T-helper 2 cell treated with Interferon-gamma antibody and Interleukin-4, amounts not matched to agents 5 μg/mL and 100 μg/mL, for 36 hours (primary cell): ENCODE results near the gene DDRGK1.

ENCODE experiments used
- DNase-seq: peaks from one replicate; pipeline ENCODE4 v3.0.0; 2021; ENCODE audit warnings: low spot score
- H3K27ac Mint-ChIP-seq: one replicate; pipeline ENCODE4 v1.8.0; 2021; ENCODE audit warnings: mild to moderate bottlenecking, mixed read lengths
- H3K27me3 Mint-ChIP-seq: one replicate; pipeline ENCODE4 v1.8.0; 2021; ENCODE audit warnings: low read depth, mixed read lengths
- H3K36me3 Mint-ChIP-seq: one replicate; pipeline ENCODE4 v1.8.0; 2021; ENCODE audit warnings: low read depth, mixed read lengths
- H3K4me1 Mint-ChIP-seq: one replicate; pipeline ENCODE4 v1.8.0; 2021; ENCODE audit warnings: low read depth, mixed read lengths
- H3K4me3 Mint-ChIP-seq: one replicate; pipeline ENCODE4 v1.8.0; 2022; ENCODE audit warnings: mild to moderate bottlenecking, moderate library complexity, mixed read lengths
- H3K9me3 Mint-ChIP-seq: one replicate; pipeline ENCODE4 v1.8.0; 2021; ENCODE audit warnings: mixed read lengths

Gene DDRGK1

DNA sequence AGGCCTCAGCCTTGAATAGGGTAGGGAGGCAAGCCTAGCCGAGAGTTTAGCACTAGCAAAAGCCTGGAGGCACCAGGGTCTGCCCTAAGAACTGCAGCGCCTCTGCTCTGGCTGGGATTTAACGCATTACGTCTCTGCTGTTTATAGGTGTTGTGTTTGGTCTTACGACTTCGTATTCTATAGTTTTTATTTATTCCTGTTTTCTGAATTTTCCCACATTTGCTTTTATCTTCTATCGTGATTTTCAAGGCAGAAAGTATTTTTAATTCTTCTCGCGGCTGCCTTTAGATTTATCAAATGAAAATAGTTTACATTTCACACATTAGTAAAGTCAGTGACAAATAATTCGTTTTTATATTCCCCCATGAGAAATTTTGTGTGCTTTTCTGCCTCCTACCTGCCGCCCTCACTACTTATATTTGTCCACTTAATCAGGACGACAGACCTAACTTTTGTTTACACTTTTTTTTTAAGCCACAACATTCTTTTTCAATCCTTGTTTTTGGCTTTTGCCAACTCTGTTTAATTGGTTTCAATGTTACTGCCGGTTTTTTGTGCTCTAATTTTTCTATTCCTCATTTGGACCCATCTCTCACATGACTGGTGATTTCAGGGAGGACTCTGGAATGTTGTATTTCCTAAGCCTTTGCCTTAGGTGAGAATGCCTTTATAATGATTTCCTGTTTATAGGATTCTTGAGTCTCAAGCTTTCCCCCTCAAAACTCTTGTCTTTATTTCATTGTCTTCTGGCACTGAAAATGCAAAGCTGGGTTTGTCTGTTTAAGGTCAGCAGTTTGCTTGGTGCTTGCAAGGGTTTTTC, 29.8 kb downstream of the DDRGK1 start:
- H3K9me3 Mint-ChIP-seq: no peaks in the 10 kb centered on the region
- DNase-seq: no peak
- H3K27me3 Mint-ChIP-seq: peaks cover 46% of the 10 kb centered on the region
- no peak overlapping the region for H3K27ac Mint-ChIP-seq
- H3K4me3 Mint-ChIP-seq: peak overlapping the region; percentile 84
- peaks cover 13% of the 10 kb centered on the region for H3K4me1 Mint-ChIP-seq
- H3K36me3 Mint-ChIP-seq: no peaks in the 10 kb centered on the region

DNA sequence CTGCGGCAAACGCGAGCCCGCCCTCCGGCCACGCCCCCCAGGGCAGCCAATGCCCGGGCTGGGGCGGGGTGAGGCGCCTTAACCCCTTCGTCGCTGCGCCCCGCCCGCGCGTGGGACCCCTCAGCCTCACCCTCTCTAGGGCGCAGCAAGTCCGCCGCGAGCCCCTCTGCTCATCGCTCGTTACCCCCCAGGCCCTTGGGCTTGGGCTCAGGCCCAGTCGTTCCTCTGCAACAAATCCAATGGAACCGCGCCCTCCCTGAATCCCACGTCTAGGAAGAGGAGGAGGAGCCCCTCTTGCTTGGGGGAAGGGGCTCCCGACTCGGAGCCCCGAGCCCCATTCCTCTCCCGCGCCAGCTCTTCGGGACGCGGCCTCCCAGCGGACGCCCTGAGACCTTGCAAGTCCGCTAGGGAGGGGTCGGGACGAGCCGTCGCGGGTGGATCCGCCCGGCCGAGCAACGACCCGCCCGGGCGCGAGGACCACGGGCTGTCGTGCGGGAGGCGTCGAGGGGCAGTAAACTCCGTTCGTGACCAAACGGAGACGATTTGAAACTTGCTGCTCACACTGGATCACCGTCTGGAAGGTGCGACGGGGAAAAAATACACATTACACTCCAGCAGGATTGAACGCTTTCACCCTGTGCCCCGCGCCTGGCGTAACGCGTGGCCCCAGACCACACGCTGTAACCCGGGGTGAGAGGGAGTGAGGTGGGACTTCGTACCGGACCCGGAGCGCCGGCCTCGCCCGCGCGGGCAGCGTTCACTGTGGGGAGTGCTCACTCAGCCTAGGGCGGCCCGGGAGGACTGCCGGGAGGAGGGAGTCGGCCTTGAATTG, 30.7 kb downstream of the DDRGK1 start:
- no peaks in the 10 kb centered on the region for H3K9me3 Mint-ChIP-seq
- H3K4me3 Mint-ChIP-seq: peak overlapping the region; percentile 84
- peaks cover 53% of the 10 kb centered on the region for H3K27me3 Mint-ChIP-seq
- peaks cover 13% of the 10 kb centered on the region for H3K4me1 Mint-ChIP-seq
- peak; percentile 85 for DNase-seq
- H3K36me3 Mint-ChIP-seq: no peaks in the 10 kb centered on the region
- peak overlapping the region; percentile 50 for H3K27ac Mint-ChIP-seq

DNA sequence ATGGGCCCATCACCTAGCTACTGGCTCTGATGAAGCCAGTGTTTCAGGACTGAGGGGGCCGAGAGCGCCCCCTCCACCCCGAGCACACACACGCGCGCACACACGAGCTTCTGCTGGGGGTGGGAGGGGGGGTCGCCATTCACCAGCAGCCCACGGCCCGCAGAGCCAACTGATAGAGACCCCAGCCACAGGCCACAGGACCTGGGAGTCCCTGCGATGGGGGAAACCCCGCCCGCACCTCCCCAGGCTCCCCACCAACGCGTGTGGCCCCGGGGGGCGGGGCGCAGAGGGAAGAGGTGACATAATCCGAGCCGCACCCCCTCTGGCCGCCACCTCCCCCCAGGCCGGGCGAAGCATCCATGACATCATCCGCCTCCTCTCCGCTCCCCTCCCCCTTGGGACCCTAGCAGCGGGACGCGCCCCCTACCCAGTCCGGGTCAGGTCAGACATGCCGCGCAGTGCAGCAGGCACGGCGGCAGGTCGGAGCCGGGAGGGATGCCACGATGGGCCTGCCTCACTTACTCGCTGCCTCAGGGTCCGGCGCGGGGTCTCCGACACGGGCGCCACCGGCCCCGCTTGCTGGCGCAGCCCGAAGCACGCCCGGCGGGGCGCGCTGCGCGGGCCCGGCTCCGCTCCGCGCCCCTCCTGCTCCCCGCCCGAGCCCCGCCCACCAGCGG, 31.4 kb downstream of the DDRGK1 start, which contains the start of gene LZTS3:
Gene LZTS3 (minus strand): TSS at position 617 of the 677 bp plus-strand sequence. CDS start 6,386 bp downstream, outside the sequence.
- H3K27me3 Mint-ChIP-seq: peaks cover 58% of the 10 kb centered on the region
- H3K9me3 Mint-ChIP-seq: no peaks in the 10 kb centered on the region
- peaks cover 12% of the 10 kb centered on the region for H3K4me1 Mint-ChIP-seq
- peak within 1 kb of the TSS; percentile 50 for H3K27ac Mint-ChIP-seq
- peak within 1 kb of the TSS; percentile 84 for H3K4me3 Mint-ChIP-seq
- H3K36me3 Mint-ChIP-seq: no peaks in the 10 kb centered on the region
- peak; percentile 72 for DNase-seq

- peaks cover 10% of the 10 kb centered on the region for H3K4me1 Mint-ChIP-seq
- H3K4me3 Mint-ChIP-seq: peak overlapping the region; percentile 83
- no peaks in the 10 kb centered on the region for H3K9me3 Mint-ChIP-seq
- no peak for DNase-seq
- H3K36me3 Mint-ChIP-seq: no peaks in the 10 kb centered on the region
- peaks cover 61% of the 10 kb centered on the region for H3K27me3 Mint-ChIP-seq
- peak overlapping the region; percentile 42 for H3K27ac Mint-ChIP-seq
Measured at GRCh38 chr20:3172126-3172932, 32.2 kb downstream of the DDRGK1 start.

DNA sequence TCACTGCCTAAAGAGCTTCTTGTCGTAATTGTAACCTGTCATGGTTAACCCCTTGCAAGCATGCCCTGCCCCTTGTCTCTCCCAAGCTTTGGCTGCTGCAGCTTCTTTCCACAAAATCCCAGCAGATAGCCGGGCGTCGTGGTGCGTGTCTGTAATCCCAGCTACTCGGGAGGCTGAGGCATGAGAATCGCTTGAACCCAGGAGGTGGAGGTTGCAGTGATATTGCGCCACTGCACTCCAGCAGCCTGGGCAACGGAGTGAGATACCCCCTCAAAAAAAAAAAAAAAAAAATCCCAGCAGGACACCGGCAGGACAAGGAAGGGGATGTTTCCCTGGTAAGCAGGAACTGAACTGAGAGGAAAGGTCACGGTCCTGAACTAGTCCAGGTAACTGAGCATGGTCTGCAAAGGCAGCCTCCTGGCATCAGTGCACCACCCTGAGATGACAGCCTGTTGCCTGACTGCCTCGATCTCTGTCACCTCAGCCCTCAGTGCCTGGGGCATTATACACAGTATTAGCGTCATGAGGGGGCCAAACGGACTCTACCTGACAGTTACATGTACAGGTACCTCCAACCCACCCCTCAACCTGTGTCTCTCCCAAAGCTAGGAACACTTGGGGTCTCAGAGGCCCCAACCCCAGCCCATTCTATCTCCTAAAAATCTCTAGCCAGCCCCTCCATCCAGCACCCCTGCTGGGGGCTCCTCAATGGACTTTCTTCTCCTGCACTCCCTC, 32.9 kb downstream of the DDRGK1 start:
- H3K4me3 Mint-ChIP-seq: peak overlapping the region; percentile 83
- no peaks in the 10 kb centered on the region for H3K9me3 Mint-ChIP-seq
- H3K27ac Mint-ChIP-seq: no peak overlapping the region
- H3K36me3 Mint-ChIP-seq: no peaks in the 10 kb centered on the region
- peaks cover 64% of the 10 kb centered on the region for H3K27me3 Mint-ChIP-seq
- H3K4me1 Mint-ChIP-seq: peaks cover 10% of the 10 kb centered on the region
- DNase-seq: no peak

DNA sequence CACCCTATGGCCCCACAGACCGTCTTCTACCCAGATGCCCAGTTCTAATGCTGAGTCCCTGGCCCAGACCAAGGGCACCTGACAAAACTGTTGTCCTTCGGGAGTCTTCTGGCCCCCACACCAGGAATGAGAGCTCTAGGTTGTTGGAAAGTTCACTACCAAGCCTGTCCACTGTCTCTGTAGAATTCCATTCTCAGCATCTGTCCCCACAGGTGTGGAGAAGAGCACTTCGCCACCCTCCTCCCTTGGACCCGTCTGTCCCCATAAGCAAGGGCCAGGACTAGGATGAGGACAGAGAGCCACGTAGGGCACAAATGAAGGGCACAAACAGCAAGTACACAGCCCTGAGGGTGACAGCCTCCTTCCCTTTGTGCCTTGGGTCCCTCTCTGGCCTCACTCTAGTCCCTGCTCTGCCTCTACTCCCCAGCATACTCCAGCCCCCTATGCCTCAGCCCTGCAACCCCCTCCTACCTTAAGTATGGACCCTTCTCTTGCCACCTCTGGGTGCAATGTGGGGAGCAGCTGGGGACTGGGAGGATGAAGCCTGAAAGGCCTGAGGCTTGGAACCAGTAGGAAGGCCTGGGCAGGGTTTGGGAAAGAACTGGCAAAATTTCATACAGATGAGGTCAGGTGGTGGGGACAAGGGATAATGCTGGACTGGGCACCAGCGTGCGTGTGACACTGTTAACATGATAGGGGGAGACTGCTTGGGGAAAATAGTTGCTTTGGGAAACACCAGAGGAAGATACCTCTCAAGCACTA, 35.5 kb downstream of the DDRGK1 start:
- Mint-ChIP-seq H3K27me3 (peaks cover 46% of the 10 kb centered on the region), H3K36me3 (no peaks in the 10 kb centered on the region), H3K4me1 (peaks cover 4% of the 10 kb centered on the region), H3K9me3 (no peaks in the 10 kb centered on the region), H3K27ac (no peak overlapping the region), H3K4me3 (no peak overlapping the region)
- DNase-seq: no peak

- Mint-ChIP-seq H3K4me1 (peaks cover 3% of the 10 kb centered on the region), H3K9me3 (no peaks in the 10 kb centered on the region), H3K27me3 (peaks cover 46% of the 10 kb centered on the region), H3K36me3 (no peaks in the 10 kb centered on the region), H3K4me3 (no peak overlapping the region), H3K27ac (no peak overlapping the region)
- DNase-seq: no peak
Measured at GRCh38 chr20:3168079-3168828, 36.2 kb downstream of the DDRGK1 start.

DNA sequence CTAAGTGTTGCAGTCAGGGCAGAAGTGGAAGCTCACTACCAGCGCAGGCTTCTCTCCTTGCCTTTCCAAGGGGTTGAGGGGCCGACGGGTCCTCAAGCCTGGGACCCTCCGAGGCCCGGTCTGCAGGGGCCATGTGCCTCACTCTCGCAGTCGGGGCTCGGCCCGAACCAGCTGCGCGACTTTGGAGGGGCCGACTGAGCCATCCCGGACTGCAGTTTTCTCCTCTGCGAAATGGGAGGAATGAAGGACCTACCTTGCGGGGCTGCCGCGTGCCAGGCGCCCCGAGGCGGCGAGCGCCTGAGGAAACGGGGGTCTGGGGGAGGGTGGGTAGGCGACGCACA, 36.8 kb downstream of the DDRGK1 start:
- no peak for DNase-seq
- Mint-ChIP-seq H3K27ac (no peak overlapping the region), H3K27me3 (peaks cover 46% of the 10 kb centered on the region), H3K4me3 (no peak overlapping the region), H3K4me1 (peaks cover 3% of the 10 kb centered on the region), H3K9me3 (no peaks in the 10 kb centered on the region), H3K36me3 (no peaks in the 10 kb centered on the region)

DNA sequence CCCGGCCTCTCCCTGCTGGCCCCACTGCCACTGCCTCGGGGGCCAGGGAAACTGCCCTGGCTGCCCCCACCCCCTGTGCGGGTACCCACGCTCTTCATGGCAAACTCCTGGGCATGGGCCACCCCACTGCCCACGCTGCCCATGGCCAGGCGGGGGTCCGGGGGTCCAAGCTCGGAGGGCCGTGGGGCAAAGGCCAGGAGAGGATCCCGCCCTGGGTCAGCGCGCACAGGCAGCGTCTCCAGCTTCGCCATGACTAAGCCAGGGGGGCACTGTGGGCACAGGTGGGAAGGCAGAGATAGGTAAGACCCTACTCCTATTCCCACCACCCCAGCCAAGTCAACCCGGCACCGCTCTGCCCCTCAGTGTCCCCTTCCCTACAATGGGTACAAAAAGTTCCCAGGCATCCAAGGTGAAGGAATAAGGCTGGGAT, 37.6 kb downstream of the DDRGK1 start:
- Mint-ChIP-seq H3K27me3 (peaks cover 38% of the 10 kb centered on the region), H3K4me1 (no peaks in the 10 kb centered on the region), H3K9me3 (no peaks in the 10 kb centered on the region), H3K4me3 (no peak overlapping the region), H3K27ac (no peak overlapping the region), H3K36me3 (no peaks in the 10 kb centered on the region)
- no peak for DNase-seq

- no peaks in the 10 kb centered on the region for H3K36me3 Mint-ChIP-seq
- DNase-seq: no peak
- H3K9me3 Mint-ChIP-seq: no peaks in the 10 kb centered on the region
- no peaks in the 10 kb centered on the region for H3K4me1 Mint-ChIP-seq
- no peak overlapping the region for H3K4me3 Mint-ChIP-seq
- H3K27ac Mint-ChIP-seq: no peak overlapping the region
- peaks cover 33% of the 10 kb centered on the region for H3K27me3 Mint-ChIP-seq
Measured at GRCh38 chr20:3166338-3166912, 38.1 kb downstream of the DDRGK1 start.

- DNase-seq: no peak
- Mint-ChIP-seq H3K9me3 (no peaks in the 10 kb centered on the region), H3K36me3 (no peaks in the 10 kb centered on the region), H3K27me3 (peaks cover 26% of the 10 kb centered on the region), H3K4me3 (no peak overlapping the region), H3K4me1 (no peaks in the 10 kb centered on the region), H3K27ac (no peak overlapping the region)
Measured at GRCh38 chr20:3165473-3166337, 38.8 kb downstream of the DDRGK1 start.
